Neuron (in vitro differentiated cells): Measurements from ENCODE around the gene COL18A1.

Experiments
- H2AFZ ChIP-seq: one replicate; pipeline ENCODE4 v1.6.1; 2013; ENCODE audit warnings: low read depth, mild to moderate bottlenecking, inconsistent platforms, low read length, moderate library complexity
- H3K27me3 ChIP-seq: one replicate; pipeline ENCODE4 v1.6.1; 2013; ENCODE audit warnings: low read length; ENCODE audit not compliant: insufficient read depth
- H3K36me3 ChIP-seq: one replicate; pipeline ENCODE4 v1.6.1; 2013; ENCODE audit warnings: low read length; ENCODE audit not compliant: insufficient read depth
- H3K4me1 ChIP-seq: one replicate; pipeline ENCODE4 v1.6.1; 2013; ENCODE audit warnings: low read length; ENCODE audit not compliant: insufficient read depth
- H3K4me3 ChIP-seq: 2 replicates; pipeline ENCODE4 v1.5.1; 2013; ENCODE audit warnings: mild to moderate bottlenecking, low read length, moderate library complexity
- H3K9me3 ChIP-seq: one replicate; pipeline ENCODE4 v1.6.1; 2013; ENCODE audit warnings: low read length

The COL18A1 gene

DNA sequence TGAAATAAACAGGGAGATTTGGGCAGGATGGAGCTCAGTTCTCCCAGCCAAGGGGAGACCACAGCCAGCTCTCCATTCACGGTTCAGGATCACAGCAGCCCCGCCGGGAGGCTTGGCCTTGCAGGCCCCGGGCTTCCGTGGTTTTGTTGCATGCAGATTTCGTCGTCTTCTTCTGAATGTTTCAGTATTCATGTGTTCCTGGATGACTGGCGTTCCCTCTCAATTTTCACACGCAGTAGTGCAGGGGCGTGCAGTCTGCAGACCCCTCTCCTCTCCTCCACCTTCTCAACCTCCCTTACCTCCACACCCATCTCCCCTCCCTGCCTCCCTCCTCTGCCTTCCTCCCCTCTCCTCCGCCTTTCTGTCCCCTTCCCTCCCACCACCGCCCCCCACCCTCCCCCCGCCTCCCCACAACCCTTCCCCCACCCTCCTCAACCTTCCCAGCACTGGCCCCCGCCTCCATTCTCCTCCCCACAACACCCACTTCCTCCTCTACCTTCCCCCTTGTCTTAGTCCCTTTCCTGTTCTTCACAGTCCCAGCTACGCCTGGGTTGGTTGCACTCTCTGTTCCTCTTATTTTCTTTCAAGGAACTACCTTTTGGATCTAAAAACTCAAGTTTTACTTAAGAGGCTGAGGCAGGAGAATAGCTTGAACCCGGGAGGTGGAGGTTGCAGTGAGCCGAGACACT, 145.7 kb downstream of the COL18A1 start:
- H3K36me3 ChIP-seq, result no peaks in the 10 kb centered on the region
- H3K4me3 ChIP-seq, result no peak overlapping the region
- H3K4me1 ChIP-seq, result peaks cover 18% of the 10 kb centered on the region
- no peaks in the 10 kb centered on the region for H3K9me3 ChIP-seq
- peaks cover 2% of the 10 kb centered on the region for H3K27me3 ChIP-seq
- no peak overlapping the region for H2AFZ ChIP-seq

- H3K9me3 ChIP-seq, result no peaks in the 10 kb centered on the region
- H3K27me3 ChIP-seq, result peaks cover 2% of the 10 kb centered on the region
- no peak overlapping the region for H2AFZ ChIP-seq
- H3K36me3 ChIP-seq, result no peaks in the 10 kb centered on the region
- peaks cover 18% of the 10 kb centered on the region for H3K4me1 ChIP-seq
- no peak overlapping the region for H3K4me3 ChIP-seq
Measured at GRCh38 chr21:45551316-45551715, 146.4 kb downstream of the COL18A1 start.

DNA sequence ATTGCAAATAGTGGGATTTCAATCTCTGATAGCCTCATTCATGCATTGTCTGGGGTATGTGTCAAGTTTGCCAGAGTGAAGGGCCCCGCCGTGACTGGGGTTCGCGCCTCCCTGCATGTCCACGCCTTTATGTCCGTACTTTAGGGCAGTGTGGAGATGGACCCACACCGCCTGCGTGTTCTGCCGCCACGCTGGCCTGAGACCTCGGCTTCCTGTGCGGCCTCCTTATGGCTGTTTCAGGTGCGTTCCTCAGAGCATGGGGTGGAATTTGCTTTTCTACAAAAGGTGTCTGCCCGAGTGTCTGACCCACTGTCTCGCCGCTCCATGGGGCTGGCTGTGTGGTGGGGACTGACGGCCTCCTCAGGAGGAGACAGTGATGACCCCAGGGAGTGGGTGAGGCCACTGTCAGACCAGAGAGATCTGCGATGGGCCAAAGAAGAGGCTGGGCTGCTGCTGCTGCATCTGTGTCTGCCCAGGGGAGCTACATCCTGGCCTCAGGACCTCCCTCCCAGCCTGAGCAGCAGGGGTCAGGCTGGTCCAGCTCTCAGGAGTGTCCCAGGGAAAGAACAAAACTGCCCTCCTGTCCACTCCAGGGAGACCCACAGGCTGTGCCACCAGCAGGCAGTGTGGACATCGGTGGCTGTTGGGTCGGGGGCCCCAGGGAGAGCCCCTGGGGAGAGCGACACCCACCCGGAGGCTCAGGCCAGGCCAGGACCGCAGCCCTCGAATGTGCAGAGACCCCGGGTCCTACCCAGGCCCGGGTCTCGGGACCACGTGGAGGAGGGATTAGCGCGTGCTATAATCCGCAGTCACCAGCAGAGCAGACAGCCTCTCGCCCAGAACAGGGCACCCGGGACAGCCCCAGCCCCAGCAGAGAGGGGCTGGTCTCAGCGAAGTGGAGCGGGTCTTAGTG, 147.1 kb downstream of the COL18A1 start:
- Histone ChIP-seq H3K27me3 (peaks cover 6% of the 10 kb centered on the region), H3K4me3 (no peak overlapping the region), H3K9me3 (no peaks in the 10 kb centered on the region), H3K36me3 (no peaks in the 10 kb centered on the region), H3K4me1 (peaks cover 18% of the 10 kb centered on the region), H2AFZ (no peak overlapping the region)

- no peaks in the 10 kb centered on the region for H3K9me3 ChIP-seq
- no peak overlapping the region for H2AFZ ChIP-seq
- H3K4me1 ChIP-seq, result peaks cover 18% of the 10 kb centered on the region
- no peak overlapping the region for H3K4me3 ChIP-seq
- H3K36me3 ChIP-seq, result no peaks in the 10 kb centered on the region
- H3K27me3 ChIP-seq, result peaks cover 4% of the 10 kb centered on the region
Measured at GRCh38 chr21:45552696-45553391, 147.9 kb downstream of the COL18A1 start.

DNA sequence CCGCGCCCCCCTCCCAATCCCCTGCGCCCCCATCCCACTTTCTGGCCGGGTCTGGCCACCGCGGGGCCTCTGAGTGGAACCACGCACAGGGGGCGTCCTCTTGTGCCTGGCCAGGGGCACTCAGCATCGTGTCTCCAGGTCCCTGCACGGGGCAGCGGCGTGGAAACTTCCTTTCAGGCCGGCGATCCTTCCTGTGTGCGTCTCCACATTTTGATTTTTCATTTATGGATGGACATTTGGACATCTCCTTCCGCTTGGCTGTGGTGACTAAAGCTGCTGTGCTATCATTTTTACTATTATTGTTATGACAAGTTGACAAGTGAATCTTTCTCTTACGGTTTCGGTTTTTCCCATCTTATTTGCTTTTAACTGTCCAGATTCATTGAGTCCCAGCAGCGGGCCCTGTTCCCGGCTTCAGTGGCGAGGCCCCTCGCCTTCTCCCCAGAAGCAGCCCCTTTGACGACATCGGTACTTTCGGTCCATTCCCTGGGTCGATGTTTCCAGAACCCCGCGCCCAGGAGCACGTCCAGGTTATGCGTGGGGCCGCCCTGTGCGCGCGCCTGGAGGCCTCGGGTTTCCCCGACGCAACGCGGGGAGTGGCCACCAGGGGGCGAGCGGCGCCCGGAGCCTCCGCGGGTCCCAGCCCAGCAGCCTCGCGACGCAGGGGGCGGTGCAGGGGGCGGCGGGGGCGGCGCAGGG, 149.7 kb downstream of the COL18A1 start:
- peaks cover 7% of the 10 kb centered on the region for H3K27me3 ChIP-seq
- no peaks in the 10 kb centered on the region for H3K36me3 ChIP-seq
- H2AFZ ChIP-seq, result peak overlapping the region; percentile 20
- H3K9me3 ChIP-seq, result no peaks in the 10 kb centered on the region
- H3K4me3 ChIP-seq, result peak overlapping the region; percentile 46
- H3K4me1 ChIP-seq, result peaks cover 18% of the 10 kb centered on the region

- Histone ChIP-seq H3K4me3 (no peak overlapping the region), H3K4me1 (peaks cover 18% of the 10 kb centered on the region), H3K9me3 (no peaks in the 10 kb centered on the region), H2AFZ (no peak overlapping the region), H3K27me3 (peaks cover 7% of the 10 kb centered on the region), H3K36me3 (no peaks in the 10 kb centered on the region)
Measured at GRCh38 chr21:45555251-45555556, 150.2 kb downstream of the COL18A1 start.

DNA sequence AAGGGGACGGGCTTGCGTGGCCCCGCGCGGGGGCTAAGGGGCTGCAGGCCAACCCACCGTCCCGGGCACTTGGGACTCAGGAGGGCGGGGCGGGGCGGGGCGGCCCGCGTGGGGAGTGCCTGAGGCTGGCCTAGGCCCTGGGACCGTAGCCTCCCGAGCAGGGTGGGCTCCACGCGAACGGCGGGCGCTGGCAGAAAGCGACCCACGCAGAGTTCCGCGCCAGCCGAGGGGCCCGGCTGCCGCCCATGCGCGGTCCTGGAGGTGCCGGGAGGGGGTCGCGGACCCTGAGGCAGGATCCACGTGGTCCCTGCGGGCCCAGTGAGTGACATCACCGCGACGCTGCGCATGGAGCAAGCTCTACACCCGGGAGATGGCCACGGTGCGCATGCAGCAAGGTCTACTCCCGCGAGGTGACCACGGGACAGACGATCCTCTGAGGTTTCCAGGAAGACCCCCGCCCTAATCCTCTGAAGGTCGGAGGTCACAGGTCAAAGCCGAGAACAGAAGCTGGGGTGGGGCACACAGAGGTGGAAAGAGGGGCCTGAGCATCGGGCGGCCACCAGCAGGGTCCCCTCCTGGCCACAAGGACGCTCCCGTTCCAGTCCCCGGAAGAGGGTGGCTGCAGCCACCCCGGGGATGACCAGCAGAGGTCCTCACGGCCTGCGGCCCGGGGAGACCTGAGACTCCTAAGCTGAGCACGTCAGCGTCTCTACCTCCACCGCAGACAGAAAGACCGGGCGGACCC, 150.8 kb downstream of the COL18A1 start:
- Histone ChIP-seq H3K27me3 (peaks cover 7% of the 10 kb centered on the region), H3K36me3 (no peaks in the 10 kb centered on the region), H3K4me3 (peak overlapping the region; percentile 35), H3K9me3 (no peaks in the 10 kb centered on the region), H3K4me1 (peaks cover 13% of the 10 kb centered on the region), H2AFZ (no peak overlapping the region)

GRCh38 chr21:45556302-45556644, 151.3 kb downstream of the COL18A1 start:
- H2AFZ ChIP-seq, result no peak overlapping the region
- H3K4me3 ChIP-seq, result no peak overlapping the region
- H3K36me3 ChIP-seq, result no peaks in the 10 kb centered on the region
- H3K27me3 ChIP-seq, result peaks cover 7% of the 10 kb centered on the region
- peaks cover 13% of the 10 kb centered on the region for H3K4me1 ChIP-seq
- no peaks in the 10 kb centered on the region for H3K9me3 ChIP-seq

GRCh38 chr21:45556645-45557615, 152.0 kb downstream of the COL18A1 start:
- Histone ChIP-seq H3K27me3 (peaks cover 7% of the 10 kb centered on the region), H3K9me3 (no peaks in the 10 kb centered on the region), H3K4me3 (no peak overlapping the region), H3K36me3 (no peaks in the 10 kb centered on the region), H3K4me1 (peaks cover 11% of the 10 kb centered on the region), H2AFZ (no peak overlapping the region)

DNA sequence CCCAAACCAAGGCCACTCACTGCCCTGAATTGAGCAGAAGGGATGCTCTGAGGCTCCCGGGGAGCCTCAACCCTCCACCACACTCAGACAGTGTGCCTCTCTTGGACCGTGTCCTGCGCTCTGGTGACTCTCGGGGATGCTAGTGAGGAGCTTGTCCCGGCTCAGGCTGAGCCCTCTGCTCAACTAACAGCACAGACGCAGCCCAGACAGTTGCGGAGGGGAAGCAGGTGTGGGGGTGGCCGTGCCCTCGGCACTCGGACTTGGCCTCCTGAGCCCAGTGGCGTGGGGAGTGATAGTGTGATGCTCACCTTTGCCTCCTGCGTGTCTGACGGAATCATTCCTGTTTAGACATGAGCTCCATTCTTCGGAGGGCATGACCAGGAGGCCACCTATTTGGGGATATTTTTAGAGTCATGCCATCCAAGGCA, 152.7 kb downstream of the COL18A1 start:
- Histone ChIP-seq H3K4me3 (no peak overlapping the region), H3K36me3 (no peaks in the 10 kb centered on the region), H3K27me3 (peaks cover 11% of the 10 kb centered on the region), H3K4me1 (peaks cover 11% of the 10 kb centered on the region), H2AFZ (no peak overlapping the region), H3K9me3 (no peaks in the 10 kb centered on the region)

GRCh38 chr21:45558044-45558721, 153.2 kb downstream of the COL18A1 start:
- peaks cover 6% of the 10 kb centered on the region for H3K4me1 ChIP-seq
- no peaks in the 10 kb centered on the region for H3K9me3 ChIP-seq
- no peak overlapping the region for H3K4me3 ChIP-seq
- no peak overlapping the region for H2AFZ ChIP-seq
- H3K36me3 ChIP-seq, result no peaks in the 10 kb centered on the region
- H3K27me3 ChIP-seq, result peaks cover 13% of the 10 kb centered on the region
